Astrocyte of the cerebellum (primary cell): ENCODE measurements around the gene FUBP1.
A peak's percentile ranks its signal among the peaks of the same experiment; 100 is the strongest.

Experiments
- DNase-seq: peaks from one replicate; pipeline ENCODE4 v3.0.0-alpha.2; 2011; ENCODE audit warnings: low read depth
- H3K4me3 ChIP-seq: 2 replicates; pipeline ENCODE4 v1.5.1; 2011; ENCODE audit warnings: mild to moderate bottlenecking, low read depth, low read length, moderate library complexity
- CTCF ChIP-seq: IDR thresholded peaks from 2 replicates; pipeline ENCODE4 v1.5.1; 2012; ENCODE audit warnings: low read length, low read depth, moderate library complexity, mild to moderate bottlenecking; ENCODE audit errors: missing control alignments
- in situ Hi-C: cut with HindIII; loops from 2 replicates; pipeline ENCODE4 v1.10.0; 2017; ENCODE audit warnings: low sequenced_read_pairs

FUBP1 gene

DNA sequence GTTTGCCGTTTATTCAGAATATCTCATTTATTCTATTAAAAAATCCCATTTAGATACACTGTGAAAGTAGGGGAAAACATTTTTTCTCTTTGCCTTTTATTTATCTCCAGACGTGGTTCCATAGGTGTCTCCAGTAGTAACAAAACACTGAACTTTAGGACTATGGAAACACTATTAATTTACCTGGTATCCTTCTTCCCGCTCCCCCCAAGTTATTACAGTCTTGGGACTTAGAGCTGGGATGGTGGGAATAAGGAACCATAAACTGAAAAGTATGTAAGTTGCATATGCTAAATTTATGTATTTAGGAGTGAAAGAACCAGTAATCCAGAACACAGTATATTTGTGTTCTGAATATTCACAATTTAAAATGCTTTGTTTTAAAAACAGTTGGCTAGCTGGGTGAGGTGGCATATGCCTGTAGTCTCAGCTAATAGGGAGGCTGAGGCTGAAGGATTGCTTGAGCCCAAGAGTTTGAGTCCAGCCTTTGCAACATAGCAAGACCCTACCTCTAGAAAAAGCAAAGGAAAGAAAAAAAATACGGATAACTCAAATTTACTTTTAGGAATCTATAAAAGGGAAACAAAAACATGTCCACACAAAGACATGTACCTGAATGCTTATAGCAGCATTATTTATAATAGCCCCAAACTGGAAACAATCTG is 28.9 kb upstream of the FUBP1 start:
- DNase-seq = no peak
- H3K4me3 ChIP-seq = peak overlapping the region; percentile 69
- in situ Hi-C loops = no loop called here

GRCh38 chr1:78006521-78006920 is 27.6 kb upstream of the FUBP1 start:
- TF ChIP-seq CTCF = no peak
- peak overlapping the region; percentile 69 for H3K4me3 ChIP-seq
- in situ Hi-C loops = no loop called here
- DNase-seq = no peak

More for the DNA sequence above, 28.9 kb upstream of the FUBP1 start:
- no peak for TF ChIP-seq CTCF

DNA sequence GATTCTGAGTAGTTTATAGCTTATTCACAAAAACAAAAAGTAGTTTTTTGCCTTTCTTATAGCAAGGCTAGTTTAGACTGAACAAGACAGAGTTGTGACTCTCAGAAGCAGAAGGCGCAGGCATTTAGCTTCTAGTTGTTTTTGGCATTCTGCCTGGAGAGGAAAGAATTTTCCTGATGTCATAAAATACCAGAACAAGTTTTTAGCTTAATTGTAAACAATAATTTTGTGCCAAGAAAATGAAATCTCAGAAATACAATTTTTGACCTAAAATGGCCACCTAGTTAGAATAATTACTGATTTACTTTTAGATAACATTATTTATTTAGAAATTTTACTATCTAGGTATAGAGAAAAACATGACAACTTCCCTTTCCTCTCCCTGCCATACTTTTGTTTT is 26.9 kb upstream of the FUBP1 start:
- TF ChIP-seq CTCF = no peak
- peak overlapping the region; percentile 69 for H3K4me3 ChIP-seq
- peak; percentile 93 for DNase-seq
- in situ Hi-C loops = no loop called here

- TF ChIP-seq CTCF = no peak
- DNase-seq = no peak
- H3K4me3 ChIP-seq = peak overlapping the region; percentile 69
- in situ Hi-C loops = no loop called here
Measured at GRCh38 chr1:78005448-78005722, 26.5 kb upstream of the FUBP1 start.

- peak within 1 kb of the TSS; percentile 69 for H3K4me3 ChIP-seq
- TF ChIP-seq CTCF = no peak
- peak; percentile 97 for DNase-seq
- in situ Hi-C loops = no loop called here
Measured at GRCh38 chr1:78004719-78005447, 26.0 kb upstream of the FUBP1 start, which contains the start of gene DNAJB4. DNAJB4 (plus strand) TSS chr1:78004939; CDS start chr1:78005111, 172 bp downstream.

DNA sequence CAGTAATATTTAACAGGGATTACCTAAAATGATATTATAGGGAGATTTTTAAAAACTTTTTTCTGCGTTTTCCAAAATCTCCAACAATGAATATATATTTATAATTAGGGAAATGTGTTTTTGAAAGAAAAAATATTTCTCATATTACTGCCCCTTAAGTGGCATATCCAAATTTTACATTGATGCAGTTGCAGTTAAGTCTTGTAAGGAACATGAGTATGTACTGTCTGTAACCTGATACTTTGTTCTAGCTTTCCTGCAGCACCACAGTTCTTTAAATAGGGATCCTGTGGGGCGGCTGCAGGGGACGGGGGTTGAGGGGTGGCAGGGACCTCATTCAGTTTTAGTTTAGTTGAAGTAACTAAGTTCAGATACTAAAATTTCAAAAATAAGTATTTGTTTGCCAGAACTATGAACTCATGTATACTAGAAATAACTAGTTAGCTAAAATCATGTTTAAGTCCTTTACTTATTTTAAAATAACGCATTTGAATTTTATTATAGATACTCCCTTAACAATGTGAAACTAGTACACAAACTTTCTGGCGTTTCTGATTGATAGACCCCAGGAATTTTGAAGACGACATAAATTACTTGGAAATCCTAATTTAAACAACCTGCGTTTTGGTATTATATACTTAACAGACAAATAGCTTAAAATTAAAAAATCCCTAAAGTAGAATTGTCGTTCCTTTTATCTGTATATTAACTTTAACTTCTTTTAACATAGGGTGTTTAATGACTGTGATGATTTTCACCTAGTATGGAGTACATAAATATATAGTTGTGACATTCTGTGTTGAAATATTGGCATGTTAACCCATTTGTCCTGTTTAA is 25.2 kb upstream of the FUBP1 start:
- DNase-seq = peak; percentile 59

More for the DNA sequence above, 25.2 kb upstream of the FUBP1 start:
- in situ Hi-C loops = no loop called here
- no peak for TF ChIP-seq CTCF
- peak overlapping the region; percentile 69 for H3K4me3 ChIP-seq
